Stimulated activated CD8-positive, alpha-beta memory T cell treated with anti-CD3 and anti-CD28 coated beads, Interleukin-15, amount 100 ng/mL, for 4 hours (primary cell): ENCODE measurements around the gene MIER2.
"Not testable (repeated sequence)": the region's sequence is repeated elsewhere in the genome, so short reads cannot be mapped to it uniquely, and the experiment has no call there.

ENCODE experiments used
- DNase-seq, 2 donors: peaks; one replicate each; pipeline ENCODE4 v3.0.0-alpha.2; 2020; ENCODE audit warnings: low read depth in 2 of 2

MIER2 gene

GRCh38 chr19:362154-362553 is 17.6 kb upstream of the MIER2 start:
- no peak for DNase-seq

DNA sequence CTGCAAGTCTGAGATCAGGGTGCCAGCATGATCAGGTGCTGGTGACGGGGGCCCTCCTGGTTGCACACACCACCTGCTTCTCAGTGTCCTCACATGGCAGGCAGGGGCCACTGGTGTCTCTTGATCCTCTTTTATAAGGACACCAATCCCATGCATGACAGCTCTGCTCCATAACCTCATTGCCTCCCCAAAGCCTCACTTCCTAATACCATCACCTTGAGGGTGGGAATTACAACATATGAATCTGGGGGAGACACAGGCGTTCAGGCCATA is 15.0 kb upstream of the MIER2 start:
- DNase-seq = no peak

DNA sequence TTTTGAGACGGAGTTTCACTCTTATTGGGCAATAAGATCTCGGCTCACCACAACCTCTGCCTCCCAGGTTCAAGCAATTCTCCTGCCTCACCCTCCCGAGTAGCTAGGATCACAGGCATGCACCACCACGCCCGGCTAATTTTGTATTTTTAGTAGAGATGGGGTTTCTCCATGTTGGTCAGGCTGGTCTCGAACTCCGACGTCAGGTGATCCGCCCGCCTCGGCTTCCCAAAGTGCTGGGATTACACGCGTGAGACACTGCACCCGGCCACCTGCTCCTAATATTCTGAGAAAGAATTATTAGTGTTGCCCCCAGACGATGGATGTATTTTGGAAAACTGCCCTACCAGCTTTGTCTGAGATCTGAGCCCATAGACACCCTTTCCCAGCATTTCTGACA is 10.9 kb upstream of the MIER2 start:
- not testable (repeated sequence) for DNase-seq

DNA sequence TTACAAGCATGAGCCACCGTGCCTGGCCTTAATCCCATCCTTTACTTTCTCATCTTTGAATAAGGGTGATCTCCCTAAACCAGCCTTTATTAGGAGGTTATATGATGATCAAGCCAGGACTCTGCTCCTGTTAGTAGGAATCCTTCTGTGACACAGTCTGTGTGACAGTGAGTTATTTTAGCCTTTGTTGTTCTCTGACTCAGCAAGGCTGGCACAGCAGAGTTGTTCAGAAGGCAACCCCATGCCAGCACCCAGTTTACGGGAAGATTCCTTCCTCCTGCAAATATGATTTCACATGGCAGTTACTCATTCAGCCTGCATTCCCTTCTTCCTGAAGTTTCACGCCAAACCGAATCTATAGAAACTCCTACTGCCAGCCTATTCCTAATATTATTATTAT is 10.5 kb upstream of the MIER2 start:
- no peak for DNase-seq

DNA sequence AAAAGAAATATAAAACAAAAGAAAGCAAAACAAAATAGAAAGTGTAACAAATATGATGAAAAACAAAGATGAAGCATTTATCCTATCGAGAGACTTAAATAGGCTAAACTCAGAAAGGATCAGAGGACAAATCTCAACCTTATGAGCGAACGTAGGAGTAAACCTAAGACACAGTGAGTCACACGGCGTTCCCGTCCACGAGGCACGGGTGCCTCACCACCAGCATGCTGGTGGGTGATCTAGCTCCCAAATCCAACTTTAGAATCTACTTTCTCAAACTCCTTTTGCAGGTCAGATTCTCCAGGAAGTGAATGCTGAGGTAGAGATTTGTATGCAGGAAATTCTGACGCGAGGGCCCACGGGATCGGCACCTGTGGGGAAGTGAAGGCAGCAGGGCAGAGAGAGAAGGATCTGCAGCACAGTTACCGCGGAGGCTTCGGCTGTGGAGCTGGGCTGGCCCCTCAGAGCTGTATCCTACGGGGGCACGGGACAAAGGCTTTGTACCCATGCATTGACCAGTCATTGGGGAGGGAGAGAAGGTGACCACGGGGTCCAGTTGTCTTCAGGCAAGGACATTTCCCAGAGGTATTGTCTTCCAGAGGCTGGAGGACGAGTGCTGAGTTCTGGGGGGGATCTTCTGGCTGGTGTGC is 7.5 kb upstream of the MIER2 start:
- DNase-seq = no peak

GRCh38 chr19:347946-348861 is 3.6 kb upstream of the MIER2 start:
- no peak for DNase-seq

- DNase-seq = no peak
Observed at GRCh38 chr19:345320-345879, 804 bp upstream of the MIER2 start.

DNA sequence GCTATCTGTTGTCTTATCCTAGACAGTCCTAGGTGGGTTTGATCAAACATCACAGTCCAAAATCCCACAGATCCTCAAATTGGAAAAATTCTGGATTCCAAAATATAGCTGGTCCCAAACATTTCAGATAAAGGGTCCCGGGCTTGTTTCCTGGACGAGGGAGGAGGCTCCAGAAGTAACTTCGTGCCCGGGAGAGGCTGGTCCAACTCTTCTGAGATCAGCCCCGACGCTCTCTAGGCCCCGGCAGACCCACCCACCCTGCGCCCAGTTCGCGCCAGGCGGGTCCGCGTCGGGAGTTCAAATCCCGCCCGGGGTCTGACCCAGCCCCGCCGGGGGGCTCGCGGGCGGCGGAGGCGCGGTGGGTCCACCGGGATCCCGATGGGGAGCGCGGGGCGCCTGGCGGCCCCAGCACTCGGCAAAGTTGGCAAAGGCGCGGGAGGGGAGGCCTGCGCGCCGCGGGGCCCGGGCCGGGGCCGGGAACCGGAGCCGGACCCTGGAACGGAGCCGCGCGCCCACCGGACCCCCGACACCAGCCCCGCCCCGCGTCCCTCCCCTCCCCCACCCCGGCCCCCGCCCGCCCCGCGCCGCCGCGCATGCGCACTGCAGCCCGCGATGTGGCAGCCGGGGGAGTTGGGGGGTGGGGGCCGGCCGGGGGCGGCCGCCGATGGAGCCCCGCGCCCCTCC is 513 bp downstream of the MIER2 start:
- no peak for DNase-seq

GRCh38 chr19:343451-343931 is 1.1 kb downstream of the MIER2 start:
- no peak for DNase-seq

DNA sequence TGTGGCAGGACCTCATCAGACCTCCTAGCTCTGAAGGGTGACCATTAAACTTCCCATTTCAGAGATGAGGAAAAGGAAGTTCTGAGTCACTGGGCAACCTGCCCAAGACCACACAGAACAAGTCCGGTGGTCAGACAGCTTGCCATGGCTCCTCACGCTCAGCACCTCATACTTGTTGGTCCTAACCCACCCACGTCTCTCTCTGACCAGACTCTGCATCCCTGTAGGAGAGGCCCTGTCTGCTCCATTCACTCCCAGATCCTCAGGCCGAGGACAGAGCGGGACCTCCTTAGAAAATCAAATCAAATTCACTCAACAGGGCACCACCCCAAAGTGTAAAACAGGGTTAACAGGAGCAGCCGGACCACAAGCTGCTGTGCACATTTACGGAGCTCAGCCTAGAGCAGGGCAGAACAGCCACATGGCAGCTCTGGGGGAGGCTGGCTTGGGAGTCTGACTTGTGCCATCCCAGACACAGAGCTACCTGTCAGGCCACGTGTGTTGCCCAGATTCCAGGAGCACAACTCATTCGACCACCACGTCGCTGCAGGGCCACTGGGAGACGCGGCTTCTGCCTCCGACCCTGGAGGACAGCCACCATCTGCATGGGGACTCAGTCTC is 1.7 kb downstream of the MIER2 start:
- DNase-seq = no peak

DNA sequence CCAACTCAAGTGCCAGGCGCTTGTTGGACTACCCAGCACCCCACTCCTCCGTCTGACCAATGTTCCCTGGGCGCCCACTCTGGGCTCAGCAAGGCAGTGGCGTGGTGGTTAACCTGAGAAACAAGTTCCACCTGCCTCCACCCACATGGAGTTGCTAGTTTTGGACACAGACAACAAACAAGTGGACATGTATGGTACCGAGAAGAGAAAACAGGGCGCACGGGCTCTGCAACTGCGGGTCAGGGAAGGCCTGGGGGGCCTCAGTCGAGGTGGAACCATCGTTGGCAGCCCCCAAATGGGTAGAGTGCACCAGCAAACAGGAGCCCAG is 2.5 kb downstream of the MIER2 start:
- DNase-seq = no peak

DNA sequence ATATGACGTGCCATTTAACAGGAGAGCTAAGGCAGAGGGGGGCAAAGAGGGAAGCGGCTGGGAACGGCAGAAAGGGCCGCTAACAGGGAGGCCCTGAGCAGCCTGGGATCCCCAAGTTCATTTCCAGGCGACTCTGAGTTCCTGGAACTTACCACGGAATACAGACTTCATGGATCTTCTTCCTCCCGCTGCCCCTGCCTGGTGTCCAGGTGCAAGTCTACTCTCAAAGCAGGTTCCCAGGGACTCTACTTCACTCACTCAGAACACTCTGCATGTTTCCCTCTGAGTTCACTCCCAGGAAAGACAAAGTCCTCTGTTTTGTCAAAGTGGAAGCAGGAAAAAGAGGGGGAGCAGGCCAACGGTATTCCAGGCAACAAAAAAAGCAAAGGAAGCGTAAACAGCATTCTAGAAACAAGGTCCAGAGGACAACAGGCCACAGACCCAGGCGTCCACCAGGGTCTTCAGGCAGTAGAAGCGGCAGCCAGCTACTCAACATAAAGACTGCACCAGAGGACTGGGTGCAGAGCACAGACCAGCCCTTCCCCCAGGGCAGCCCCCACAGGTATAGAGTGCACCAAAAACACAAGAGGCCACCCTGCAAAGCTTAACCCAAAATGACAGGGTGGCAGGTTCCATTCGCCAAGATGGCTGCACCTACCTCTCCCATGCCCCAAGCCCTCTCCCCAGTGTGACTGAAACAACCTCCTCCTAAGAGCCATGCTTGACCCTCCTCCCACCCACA is 3.0 kb downstream of the MIER2 start:
- DNase-seq = no peak

DNA sequence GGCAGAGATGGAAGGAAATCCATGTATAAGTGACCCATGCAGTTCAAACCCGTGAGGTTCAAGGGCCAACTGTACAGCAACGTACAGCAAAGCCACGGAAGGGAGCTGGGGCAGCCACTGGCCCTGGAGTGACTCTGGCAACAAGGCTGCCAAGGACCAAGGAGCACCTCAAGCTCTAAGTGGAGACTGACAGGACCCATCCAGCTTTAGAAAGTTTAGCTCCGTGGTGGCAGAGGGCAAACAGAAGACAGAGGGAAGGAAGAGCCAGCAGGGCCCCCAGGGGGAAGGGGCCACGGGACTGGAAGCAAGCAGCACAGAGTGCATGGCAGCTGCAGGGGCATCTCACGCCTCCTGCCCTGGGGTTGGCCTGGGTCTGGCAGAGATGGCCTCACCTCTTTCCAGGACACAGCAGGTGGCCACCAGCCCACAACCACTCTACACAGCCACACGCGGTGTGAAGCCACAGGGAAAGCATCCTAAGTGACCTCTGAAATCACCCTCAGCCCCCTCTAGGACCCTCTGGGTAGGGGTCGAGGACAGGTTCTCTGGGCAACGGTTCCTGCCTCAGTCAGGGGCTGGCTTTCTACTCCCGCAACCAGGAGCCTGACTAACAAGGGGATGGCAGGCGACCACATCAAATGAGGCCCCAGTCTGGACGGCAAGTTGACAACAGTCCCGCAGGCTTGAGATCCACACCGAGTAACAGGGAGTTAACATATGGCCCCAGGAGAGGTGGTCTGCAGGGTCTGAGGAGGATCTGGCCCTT is 3.8 kb downstream of the MIER2 start:
- DNase-seq = no peak

DNA sequence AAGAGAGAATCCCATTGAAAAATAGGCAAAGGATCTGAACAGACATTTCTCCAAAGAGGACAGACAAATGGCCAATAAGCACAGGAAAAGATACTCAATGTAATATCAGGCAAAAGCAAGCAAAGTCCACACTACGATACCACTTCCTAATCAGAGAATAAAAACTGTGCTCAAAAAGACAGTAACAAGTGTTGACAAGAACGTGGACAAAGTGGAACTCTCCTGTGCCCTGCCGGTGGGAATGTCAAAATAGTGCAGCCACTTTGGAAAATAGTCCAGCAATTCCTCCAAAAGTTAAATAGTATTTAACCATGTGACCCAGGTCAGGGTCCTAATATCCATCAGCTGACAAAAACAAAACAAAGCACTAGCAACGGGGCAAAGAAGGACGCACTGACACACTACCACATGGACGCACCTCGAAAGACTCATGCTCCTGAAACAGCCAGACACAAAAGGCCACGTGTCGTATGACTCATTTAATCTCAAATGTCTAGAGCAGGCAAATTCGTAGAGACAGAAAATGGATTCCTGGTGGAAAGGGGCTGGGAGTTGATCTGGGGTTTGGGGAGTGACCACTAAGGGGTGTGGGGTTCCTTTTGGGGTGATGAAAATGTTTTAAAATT is 5.2 kb downstream of the MIER2 start:
- DNase-seq = no peak

GRCh38 chr19:338421-338820 is 6.2 kb downstream of the MIER2 start:
- no peak for DNase-seq

DNA sequence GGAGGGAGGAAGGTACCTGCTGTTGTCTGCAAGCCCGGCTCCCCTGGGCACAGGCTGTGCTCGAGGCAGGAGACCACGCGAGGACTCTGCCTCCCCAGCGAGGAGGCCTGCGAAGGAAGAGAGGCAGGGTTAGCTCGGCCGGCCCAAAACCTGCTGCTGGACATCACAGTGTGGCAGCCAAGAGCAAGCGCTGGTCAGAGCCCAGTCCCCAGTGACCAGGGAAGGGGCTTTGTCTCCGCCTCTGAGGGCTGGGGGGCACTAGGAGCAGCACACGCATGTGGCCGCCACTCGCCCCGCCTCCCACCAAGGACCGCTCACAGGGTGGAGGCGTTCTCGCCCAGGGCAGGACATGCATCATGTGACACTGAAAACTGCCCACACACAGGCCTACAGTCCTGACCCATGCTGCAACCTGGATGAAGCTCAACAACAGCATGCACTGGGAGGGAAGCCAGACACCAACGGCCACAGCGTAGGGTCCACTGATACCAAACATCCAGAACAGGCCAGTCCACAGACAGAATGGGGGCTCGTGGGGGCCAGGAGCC is 8.5 kb downstream of the MIER2 start:
- no peak for DNase-seq

- no peak for DNase-seq
Observed at GRCh38 chr19:335486-336066, 9.0 kb downstream of the MIER2 start.

DNA sequence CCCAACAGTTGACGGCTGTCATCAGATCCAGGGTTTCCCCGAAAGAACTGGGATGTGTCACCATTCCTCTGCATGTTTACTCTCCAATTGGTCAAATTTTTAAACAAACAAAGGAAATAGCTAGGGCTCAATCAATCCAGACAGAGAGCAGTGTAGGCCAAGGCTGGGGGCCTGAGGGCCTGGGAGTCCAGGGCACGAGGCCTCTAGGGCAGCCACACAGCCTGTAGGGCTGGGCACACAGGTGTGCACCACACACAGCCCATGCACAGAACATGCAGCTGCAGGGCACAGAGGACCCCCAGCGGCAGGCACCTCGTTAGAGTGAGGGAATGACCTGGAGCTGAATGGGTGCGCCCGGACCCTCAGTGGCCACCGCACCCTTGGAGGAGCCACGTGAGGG is 9.5 kb downstream of the MIER2 start:
- DNase-seq = no peak

DNA sequence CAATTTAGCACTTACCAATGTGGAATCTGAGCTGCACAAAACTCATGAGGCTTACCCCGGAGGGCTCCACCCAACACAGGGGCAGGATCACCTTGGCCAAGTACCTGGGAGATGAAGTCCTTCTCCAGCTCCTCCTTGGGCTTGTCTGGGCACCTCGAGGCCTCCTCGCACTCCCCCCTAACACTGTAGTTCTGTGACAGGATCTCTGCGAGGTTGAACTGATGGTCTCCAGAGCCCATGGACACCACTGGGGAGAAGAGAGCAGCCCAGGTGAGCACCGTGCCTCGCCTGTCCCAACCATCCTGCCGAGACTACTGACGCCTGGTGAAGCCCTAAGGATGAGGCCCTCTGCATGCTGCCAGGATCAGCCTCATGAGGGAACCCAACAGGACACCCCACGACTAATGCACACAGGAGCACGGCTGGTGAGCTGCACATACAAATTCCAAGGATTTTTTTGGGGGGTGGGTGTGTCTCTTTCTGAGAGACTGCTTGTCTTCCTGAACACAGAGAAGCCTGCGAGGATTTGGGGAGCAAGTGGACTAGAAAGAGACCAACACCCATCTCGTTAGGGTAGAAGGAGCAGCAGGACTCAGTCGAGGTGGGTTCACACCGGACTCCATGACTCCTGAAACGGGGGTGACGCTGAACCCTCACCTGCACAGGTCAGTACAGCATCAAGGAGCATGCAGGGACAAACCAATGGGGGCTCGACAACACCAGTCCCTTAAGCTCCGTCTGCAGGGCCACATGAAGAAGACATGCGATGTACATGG is 10.1 kb downstream of the MIER2 start:
- DNase-seq = no peak
